H1 (cell line): ENCODE data around the gene NPS. TPM values are rescaled to one million over a fixed set of nuclear protein-coding genes. Genes with fewer than 3 reads are reported as not detected.
A peak's percentile ranks its signal among the peaks of the same experiment; 100 is the strongest.

Experiments
- CTCF ChIA-PET: fragments of 300-600 bp; sonication (Branson Sonifier 250); formaldehyde crosslinking; loops from one replicate; lab custom pipeline; 2021; ENCODE audit not compliant: partially characterized antibody; lab: Charles Lee
- POLR2A ChIA-PET: fragments of 300-600 bp; sonication (Branson Sonifier 250); formaldehyde crosslinking; loops from one replicate; lab custom pipeline; 2021; ENCODE audit warnings: inconsistent platforms; ENCODE audit not compliant: partially characterized antibody; lab: Charles Lee
- DNase-seq, 2 experiments: peaks; one replicate each; pipeline versions ENCODE4 v3.0.0 to v3.0.0-alpha.2; 2010 to 2022; ENCODE audit warnings: low spot score in 2 of 2, low read depth in 1 of 2, mixed read lengths in 1 of 2
- FAIRE-seq: peaks from 2 replicates; lab custom pipeline; 2011; peaks lifted over from hg19 to GRCh38; lab: Jason Lieb, UNC
- H2AFZ ChIP-seq: 2 replicates; pipeline ENCODE4 v1.8.1; 2012; ENCODE audit warnings: low read length, inconsistent platforms
- H2AK5ac ChIP-seq: 2 replicates; pipeline ENCODE4 v1.6.1; 2013; ENCODE audit warnings: low read depth, low read length
- H2BK120ac ChIP-seq: replicated peaks from 2 replicates; pipeline ENCODE3; 2013; ENCODE audit warnings: low read depth, low read length, inconsistent platforms
- H2BK12ac ChIP-seq: 2 replicates; pipeline ENCODE4 v1.6.1; 2013; ENCODE audit warnings: low read depth, low read length
- H2BK15ac ChIP-seq: 2 replicates; pipeline ENCODE4 v1.6.1; 2013; ENCODE audit warnings: low read length
- H2BK20ac ChIP-seq: 2 replicates; pipeline ENCODE4 v1.6.1; 2013; ENCODE audit warnings: low read length
- H2BK5ac ChIP-seq: 2 replicates; pipeline ENCODE4 v1.6.1; 2013; ENCODE audit warnings: low read depth, low read length
- H3K14ac ChIP-seq: 2 replicates; pipeline ENCODE4 v1.6.1; 2013; ENCODE audit warnings: inconsistent platforms; ENCODE audit not compliant: insufficient read length
- H3K18ac ChIP-seq: 2 replicates; pipeline ENCODE4 v1.6.1; 2013; ENCODE audit warnings: low read length; ENCODE audit errors: extremely low read depth
- H3K23ac ChIP-seq: 2 replicates; pipeline ENCODE4 v1.6.1; 2013; ENCODE audit warnings: inconsistent platforms; ENCODE audit not compliant: insufficient read length
- H3K23me2 ChIP-seq: 2 replicates; pipeline ENCODE4 v1.6.1; 2013; ENCODE audit warnings: low read depth, low read length
- H3K27ac ChIP-seq: 2 replicates; pipeline ENCODE4 v1.6.1; 2011; ENCODE audit warnings: low read depth, low read length, inconsistent platforms
- H3K27me3 ChIP-seq, 4 experiments: replicated peaks in 1 of 4; 1 replicate in 1 of 4; 2 replicates in 3 of 4; pipeline versions ENCODE4 v1.6.1 to v1.8.1; 2011 to 2013; ENCODE audit warnings: low read length in 3 of 4, mild to moderate bottlenecking in 3 of 4, inconsistent platforms in 2 of 4, mixed read lengths in 2 of 4, moderate library complexity in 1 of 4; ENCODE audit not compliant: control insufficient read depth in 3 of 4, insufficient read depth in 3 of 4; ENCODE audit errors: extremely low read depth in 1 of 4
- H3K36me3 ChIP-seq, 4 experiments: 2 replicates each; pipeline versions ENCODE4 v1.6.1 to v1.8.1; 2011 to 2013; ENCODE audit warnings: mild to moderate bottlenecking in 4 of 4, low read length in 3 of 4, moderate library complexity in 2 of 4, control low read depth in 1 of 4, inconsistent platforms in 1 of 4; ENCODE audit not compliant: insufficient read depth in 4 of 4, control insufficient read depth in 2 of 4
- H3K4ac ChIP-seq: replicated peaks from 2 replicates; pipeline ENCODE3; 2013; ENCODE audit warnings: low read length, low read depth, mixed read lengths, inconsistent platforms; ENCODE audit not compliant: insufficient read length
- H3K4me1 ChIP-seq, 4 experiments: replicated peaks in 1 of 4; 1 replicate in 1 of 4; 2 replicates in 3 of 4; pipeline versions ENCODE4 v1.6.1 to v1.8.1; 2011 to 2013; ENCODE audit warnings: low read length in 3 of 4, inconsistent platforms in 2 of 4, mixed read lengths in 1 of 4; ENCODE audit not compliant: insufficient read depth in 4 of 4, control insufficient read depth in 3 of 4
- H3K4me2 ChIP-seq, 2 experiments: 2 replicates each; pipeline versions ENCODE4 v1.6.1 to v1.8.1; 2011 to 2013; ENCODE audit warnings: low read depth in 2 of 2, low read length in 2 of 2, control low read depth in 1 of 2, inconsistent platforms in 1 of 2, mild to moderate bottlenecking in 1 of 2; ENCODE audit not compliant: insufficient read depth in 1 of 2
- H3K4me3 ChIP-seq, 4 experiments: fragments of 200-600, 300-600 bp in 1 of 4; sonication (generic), shearing (Covaris generic), sonication (Bioruptor Twin) in 1 of 4; 2 replicates each; pipeline versions ENCODE4 v1.5.1 to v1.8.1; 2011 to 2016; ENCODE audit warnings: low read length in 4 of 4, low read depth in 3 of 4, control low read depth in 2 of 4, inconsistent platforms in 2 of 4, mild to moderate bottlenecking in 2 of 4, mixed read lengths in 1 of 4, moderate library complexity in 1 of 4; ENCODE audit not compliant: insufficient read depth in 2 of 4; ENCODE audit errors: extremely low read depth in 1 of 4
- H3K56ac ChIP-seq: replicated peaks from 2 replicates; pipeline ENCODE3; 2013; ENCODE audit warnings: low read depth, mild to moderate bottlenecking, mixed read lengths, low read length, inconsistent platforms; ENCODE audit not compliant: insufficient read length
- H3K79me1 ChIP-seq: 2 replicates; pipeline ENCODE4 v1.6.1; 2013; ENCODE audit warnings: low read depth, low read length, control low read depth
- H3K79me2 ChIP-seq, 2 experiments: 2 replicates each; pipeline versions ENCODE4 v1.6.1 to v1.8.1; 2012 to 2013; ENCODE audit warnings: low read length in 2 of 2, mild to moderate bottlenecking in 2 of 2, inconsistent platforms in 1 of 2; ENCODE audit not compliant: insufficient read depth in 2 of 2, control insufficient read depth in 1 of 2
- H3K9ac ChIP-seq, 4 experiments: replicated peaks in 1 of 4; 1 replicate in 1 of 4; 2 replicates in 3 of 4; pipeline versions ENCODE4 v1.6.1 to v1.8.1; 2011 to 2013; ENCODE audit warnings: low read depth in 3 of 4, low read length in 3 of 4, control low read depth in 2 of 4, mild to moderate bottlenecking in 2 of 4, moderate library complexity in 2 of 4, inconsistent platforms in 1 of 4; ENCODE audit errors: extremely low read depth in 1 of 4
- H3K9me3 ChIP-seq, 2 experiments: 2 replicates each; pipeline versions ENCODE4 v1.6.1 to v1.8.1; 2012 to 2013; ENCODE audit warnings: mild to moderate bottlenecking in 2 of 2, moderate library complexity in 2 of 2, control low read depth in 1 of 2, inconsistent platforms in 1 of 2, low read depth in 1 of 2, low read length in 1 of 2, mixed read lengths in 1 of 2; ENCODE audit not compliant: insufficient read depth in 2 of 2
- H4K20me1 ChIP-seq, 2 experiments: replicated peaks in 1 of 2; 2 replicates each; pipeline versions ENCODE3 to v1.8.1; 2011 to 2013; ENCODE audit warnings: inconsistent platforms in 2 of 2, low read length in 2 of 2, mild to moderate bottlenecking in 1 of 2; ENCODE audit not compliant: insufficient read depth in 2 of 2, control insufficient read depth in 1 of 2
- H4K5ac ChIP-seq: 2 replicates; pipeline ENCODE4 v1.6.1; 2013; ENCODE audit warnings: low read length, low read depth, mixed read lengths, inconsistent platforms; ENCODE audit not compliant: insufficient read length
- H4K8ac ChIP-seq: 2 replicates; pipeline ENCODE4 v1.8.0; 2013; ENCODE audit warnings: mild to moderate bottlenecking, moderate library complexity, low read length, inconsistent platforms; ENCODE audit not compliant: insufficient read depth; ENCODE audit errors: extremely low read depth
- H4K91ac ChIP-seq: replicated peaks from 2 replicates; pipeline ENCODE3; 2013; ENCODE audit warnings: low read length, mixed read lengths, inconsistent platforms; ENCODE audit not compliant: insufficient read length
- POLR2A ChIP-seq, 2 experiments: IDR thresholded peaks; 1 replicate in 1 of 2; 2 replicates in 1 of 2; pipeline ENCODE4 v1.6.1; 2011; ENCODE audit warnings: low read depth in 2 of 2, low read length in 2 of 2, mild to moderate bottlenecking in 2 of 2; ENCODE audit errors: control extremely low read depth in 1 of 2
- TEAD4 ChIP-seq: IDR thresholded peaks from 2 replicates; pipeline ENCODE4 v1.6.1; 2012; ENCODE audit warnings: low read depth, low read length, inconsistent platforms, mixed read lengths
- WGBS, 2 experiments: shearing (Covaris generic) in 1 of 2; methylation state at CpG; one replicate each; pipeline versions ENCODE4 v1.1.6 to v1.1.7; 2013 to 2015; ENCODE audit warnings: low lambda C conversion rate in 2 of 2, mixed read lengths in 2 of 2, inconsistent platforms in 1 of 2, low coverage in 1 of 2, missing lambda C conversion rate in 1 of 2; ENCODE audit not compliant: insufficient replicate concordance in 2 of 2, insufficient coverage in 1 of 2, insufficient read length in 1 of 2; ENCODE audit errors: extremely low coverage in 1 of 2, missing lambda C conversion rate in 1 of 2; 5-methylcytosine and 5-hydroxymethylcytosine counted together
- polyA plus RNA-seq, 7 experiments: library from polyadenylated mRNA; depleted of rRNA in 3 of 7; stranded (reverse) in 5 of 7; unstranded in 2 of 7; fragments of >200 nt in 5 of 7; fragments of 200-250 nt in 2 of 7; gene quantifications; 1 replicate in 5 of 7; 2 replicates in 1 of 7; 4 replicates in 1 of 7; pipeline versions ENCODE4 v1.2.1 to v1.2.3, GENCODE V29; 2011 to 2013; ENCODE audit warnings: missing spikeins in 2 of 7, mixed read lengths in 2 of 7
- total RNA-seq: library from RNA; stranded (reverse); fragmentation: NEBNext Ultra II Directional; extraction: Animal tissue kit (Norgen Biotek cat#: 25700); gene quantifications from 2 replicates; pipeline ENCODE4 v1.2.1, GENCODE V29; 2021

Gene NPS
- total and polyA plus RNA-seq, 2 of the 8 experiments (the other 6 are each of a cell fraction or from before 2014, with no cell fraction given), result not detected

- Histone ChIP-seq H3K4ac (no peak overlapping the region), H3K4me3 (no peak overlapping the region), H4K5ac (no peak overlapping the region), H2BK12ac (no peak overlapping the region), H3K23ac (no peak overlapping the region), H3K79me2 (no peaks in the 10 kb centered on the region), H2AFZ (no peak overlapping the region), H3K56ac (no peak overlapping the region), H3K36me3 (no peaks in the 10 kb centered on the region), H3K23me2 (no peaks in the 10 kb centered on the region), H3K9ac (no peak overlapping the region), H3K4me1 (no peaks in the 10 kb centered on the region), H2BK5ac (no peak overlapping the region), H3K27me3 (no peaks in the 10 kb centered on the region), H3K4me2 (no peak overlapping the region), H2BK120ac (no peak overlapping the region), H3K18ac (no peak overlapping the region), H2AK5ac (no peak overlapping the region), H3K79me1 (no peaks in the 10 kb centered on the region), H3K27ac (no peak overlapping the region), H4K8ac (no peak overlapping the region), H2BK20ac (no peak overlapping the region), H2BK15ac (no peak overlapping the region), H3K9me3 (no peaks in the 10 kb centered on the region), H4K20me1 (no peaks in the 10 kb centered on the region), H4K91ac (no peak overlapping the region), H3K14ac (no peak overlapping the region)
- POLR2A ChIA-PET, result no interaction called here
- 24% methylated on average over 11 of the region's 11 CpGs; no CpG with 5 or more reads in 1 of the 2 experiments for WGBS, 2 experiments
- CTCF ChIA-PET, result interaction anchor here (1.3 kb wide), 1 partner anchor 124 kb away, joined by 3 read pairs; no protein-coding TSS in a partner anchor
- peak in 1 of 2 experiments; percentile 82 for DNase-seq
- peak; percentile 28 for FAIRE-seq
- TF ChIP-seq POLR2A (IDR thresholded peaks at IDR 0.05; ENCODE audit: control extremely low read depth in 1 of 2, low read depth in 2 of 2, low read length in 2 of 2) (no peak), TEAD4 (peak; percentile 56; the same call in 1 of the 2 replicates)
These were observed 7.8 kb downstream of the NPS start for GRCh38 chr10:127556916-127557315.
